H9 (cell line): Measurements from ENCODE around the gene OSBPL2. TPM values are rescaled to one million over a fixed set of nuclear protein-coding genes. Genes with fewer than 3 reads are reported as not detected.

ENCODE experiments used
- DNase-seq: peaks from one replicate; pipeline ENCODE4 v3.0.0-alpha.2; 2017
- H2AFZ ChIP-seq: one replicate; pipeline ENCODE4 v1.6.1; 2013; ENCODE audit warnings: mild to moderate bottlenecking, low read length, control low read depth, moderate library complexity
- H2AK5ac ChIP-seq: 2 replicates; pipeline ENCODE4 v1.6.1; 2013; ENCODE audit warnings: low read length, control low read depth, mixed read lengths; ENCODE audit not compliant: insufficient read length
- H2BK120ac ChIP-seq: one replicate; pipeline ENCODE4 v1.6.1; 2013; ENCODE audit warnings: low read depth, mild to moderate bottlenecking, low read length, control low read depth, inconsistent platforms; ENCODE audit not compliant: poor library complexity, severe bottlenecking
- H2BK12ac ChIP-seq: 2 replicates; pipeline ENCODE4 v1.6.1; 2013; ENCODE audit warnings: low read length, control low read depth, mixed read lengths, low read depth; ENCODE audit not compliant: insufficient read length
- H2BK15ac ChIP-seq: 2 replicates; pipeline ENCODE4 v1.6.1; 2013; ENCODE audit warnings: low read depth, low read length, control low read depth
- H2BK20ac ChIP-seq: one replicate; pipeline ENCODE4 v1.6.1; 2013; ENCODE audit warnings: low read depth, mild to moderate bottlenecking, low read length, control low read depth, inconsistent platforms; ENCODE audit not compliant: poor library complexity, severe bottlenecking
- H2BK5ac ChIP-seq: 2 replicates; pipeline ENCODE4 v1.6.1; 2013; ENCODE audit warnings: low read length, control low read depth, mixed read lengths; ENCODE audit not compliant: insufficient read length
- H3K14ac ChIP-seq: 2 replicates; pipeline ENCODE4 v1.6.1; 2013; ENCODE audit warnings: low read length, control low read depth; ENCODE audit not compliant: insufficient read depth
- H3K18ac ChIP-seq: 2 replicates; pipeline ENCODE4 v1.6.1; 2013; ENCODE audit warnings: low read depth, mild to moderate bottlenecking, mixed read lengths, low read length, control low read depth; ENCODE audit not compliant: insufficient read length
- H3K23ac ChIP-seq: 2 replicates; pipeline ENCODE4 v1.6.1; 2013; ENCODE audit warnings: low read length, control low read depth, mixed read lengths, low read depth; ENCODE audit not compliant: insufficient read length
- H3K23me2 ChIP-seq: 2 replicates; pipeline ENCODE4 v1.6.1; 2013; ENCODE audit warnings: low read depth, mild to moderate bottlenecking, mixed read lengths, low read length, control low read depth; ENCODE audit not compliant: insufficient read length, poor library complexity, severe bottlenecking
- H3K27ac ChIP-seq: 2 replicates; pipeline ENCODE4 v1.5.1; 2013; ENCODE audit warnings: low read length, control low read depth, mixed read lengths, low read depth; ENCODE audit not compliant: insufficient read length
- H3K27me3 ChIP-seq: 2 replicates; pipeline ENCODE4 v1.6.1; 2013; ENCODE audit warnings: low read length, control low read depth, inconsistent platforms; ENCODE audit not compliant: insufficient read depth
- H3K4ac ChIP-seq: 2 replicates; pipeline ENCODE4 v1.6.1; 2013; ENCODE audit warnings: low read depth, mild to moderate bottlenecking, control low read depth, inconsistent platforms, low read length, moderate library complexity
- H3K4me1 ChIP-seq: 2 replicates; pipeline ENCODE4 v1.6.1; 2013; ENCODE audit warnings: low read length, control low read depth, inconsistent platforms; ENCODE audit not compliant: insufficient read depth
- H3K4me2 ChIP-seq: 2 replicates; pipeline ENCODE4 v1.6.1; 2013; ENCODE audit warnings: low read length, control low read depth, mixed read lengths; ENCODE audit not compliant: insufficient read length, insufficient read depth
- H3K56ac ChIP-seq: 2 replicates; pipeline ENCODE4 v1.6.1; 2013; ENCODE audit warnings: low read depth, mild to moderate bottlenecking, mixed read lengths, low read length, control low read depth; ENCODE audit not compliant: insufficient read length
- H3K79me1 ChIP-seq: 2 replicates; pipeline ENCODE4 v1.6.1; 2013; ENCODE audit warnings: low read depth, mild to moderate bottlenecking, moderate library complexity, low read length, control low read depth, inconsistent platforms; ENCODE audit not compliant: insufficient read depth, poor library complexity, severe bottlenecking
- H3K79me2 ChIP-seq: 2 replicates; pipeline ENCODE4 v1.6.1; 2013; ENCODE audit warnings: low read length, control low read depth, inconsistent platforms; ENCODE audit not compliant: insufficient read depth
- H3K9ac ChIP-seq: 2 replicates; pipeline ENCODE4 v1.6.1; 2013; ENCODE audit warnings: low read length, control low read depth, mixed read lengths; ENCODE audit not compliant: insufficient read length; ENCODE audit errors: extremely low read depth
- H3K9me3 ChIP-seq: one replicate; pipeline ENCODE4 v1.6.1; 2013; ENCODE audit warnings: low read depth, low read length, inconsistent platforms; ENCODE audit not compliant: control insufficient read depth
- H3T11ph ChIP-seq: one replicate; pipeline ENCODE4 v1.6.1; 2013; ENCODE audit warnings: mild to moderate bottlenecking, low read length, control low read depth, inconsistent platforms
- H4K20me1 ChIP-seq: one replicate; pipeline ENCODE4 v1.6.1; 2013; ENCODE audit not compliant: control insufficient read depth, insufficient read length, insufficient read depth
- H4K5ac ChIP-seq: 2 replicates; pipeline ENCODE4 v1.6.1; 2013; ENCODE audit warnings: low read depth, mild to moderate bottlenecking, mixed read lengths, low read length, control low read depth; ENCODE audit not compliant: insufficient read length
- H4K8ac ChIP-seq: replicated peaks from 2 replicates; pipeline ENCODE4 v1.6.1; 2013; ENCODE audit warnings: low read length, control low read depth, mixed read lengths, low read depth; ENCODE audit not compliant: insufficient read length
- H4K91ac ChIP-seq: 2 replicates; pipeline ENCODE4 v1.6.1; 2013; ENCODE audit warnings: low read depth, mild to moderate bottlenecking, moderate library complexity, mixed read lengths, low read length, control low read depth; ENCODE audit not compliant: insufficient read length
- H3K27ac Mint-ChIP-seq, 3 experiments: 2 replicates in 2 of 3; 3 replicates in 1 of 3; pipeline ENCODE4 v1.8.0; 2020 to 2021; ENCODE audit warnings: mixed read lengths in 3 of 3, mild to moderate bottlenecking in 1 of 3, moderate library complexity in 1 of 3
- H3K27me3 Mint-ChIP-seq: 2 replicates; pipeline ENCODE4 v1.8.0; 2021; ENCODE audit warnings: low read depth, mild to moderate bottlenecking, moderate library complexity, mixed read lengths
- H3K36me3 Mint-ChIP-seq, 3 experiments: 2 replicates in 2 of 3; 3 replicates in 1 of 3; pipeline ENCODE4 v1.8.0; 2020 to 2021; ENCODE audit warnings: low read depth in 3 of 3, mixed read lengths in 3 of 3; ENCODE audit not compliant: insufficient read depth in 1 of 3
- H3K4me1 Mint-ChIP-seq, 2 experiments: 2 replicates each; pipeline ENCODE4 v1.8.0; 2020; ENCODE audit warnings: mixed read lengths in 2 of 2
- H3K4me3 Mint-ChIP-seq, 2 experiments: 2 replicates in 1 of 2; 3 replicates in 1 of 2; pipeline ENCODE4 v1.8.0; 2020 to 2021; ENCODE audit warnings: mild to moderate bottlenecking in 2 of 2, mixed read lengths in 2 of 2, moderate library complexity in 1 of 2
- H3K9me3 Mint-ChIP-seq, 2 experiments: 2 replicates in 1 of 2; 3 replicates in 1 of 2; pipeline ENCODE4 v1.8.0; 2020; ENCODE audit warnings: mild to moderate bottlenecking in 2 of 2, mixed read lengths in 2 of 2, moderate library complexity in 1 of 2
- CTCF ChIP-seq: fragments of 200-600 bp; sonication (generic); conservative IDR thresholded peaks from 3 replicates; pipeline ENCODE4 v1.8.0; 2021; ENCODE audit warnings: antibody characterized with exemption, mild to moderate bottlenecking
- WGBS: extraction: QIAGEN DNeasy Blood & Tissue Kit; methylation state at CpG from one replicate; pipeline ENCODE4 v1.1.7; 2013; ENCODE audit warnings: missing lambda C conversion rate, low lambda C conversion rate, mixed read lengths; ENCODE audit not compliant: insufficient read length; ENCODE audit errors: extremely low coverage; 5-methylcytosine and 5-hydroxymethylcytosine counted together
- total RNA-seq: library from RNA; stranded (reverse); gene quantifications from 2 replicates; pipeline ENCODE4 v1.2.1, GENCODE V29; 2021

OSBPL2 gene
- total RNA-seq, 1 experiment from 2014 or later = 47.3 TPM

GRCh38 chr20:62209850-62210495 lies 28.3 kb upstream of the OSBPL2 start:
- no CpG with 5 or more reads among the region's 17 CpGs for WGBS
- H3K9ac ChIP-seq = no peak overlapping the region

More at GRCh38 chr20:62209850-62210495, 28.3 kb upstream of the OSBPL2 start:
- no peak overlapping the region for H4K91ac ChIP-seq
- H3K4me2 ChIP-seq = no peak overlapping the region
- Mint-ChIP-seq H3K4me1 (peaks cover 4 to 19% of the 10 kb centered on the region in 2 experiments), H3K9me3 (no peaks in the 10 kb centered on the region), H3K27me3 (peaks cover 15% of the 10 kb centered on the region), H3K4me3 (no peak overlapping the region), H3K27ac (no peak overlapping the region), H3K36me3 (no peaks in the 10 kb centered on the region)
- H3K9me3 ChIP-seq = no peaks in the 10 kb centered on the region
- no peaks in the 10 kb centered on the region for H3K4me1 ChIP-seq
- no peak overlapping the region for H3K14ac ChIP-seq
- no peak overlapping the region for H3K23ac ChIP-seq
- no peak overlapping the region for H3T11ph ChIP-seq
- H3K56ac ChIP-seq = no peak overlapping the region
- H4K20me1 ChIP-seq = no peaks in the 10 kb centered on the region
- TF ChIP-seq CTCF = no peak
- H3K27ac ChIP-seq = no peak overlapping the region
- H3K23me2 ChIP-seq = no peaks in the 10 kb centered on the region
- no peaks in the 10 kb centered on the region for H3K79me1 ChIP-seq
- H2BK12ac ChIP-seq = no peak overlapping the region
- no peak for DNase-seq
- no peak overlapping the region for H2BK120ac ChIP-seq
- no peak overlapping the region for H2AFZ ChIP-seq
- H3K18ac ChIP-seq = no peak overlapping the region
- H3K27me3 ChIP-seq = no peaks in the 10 kb centered on the region
- H2AK5ac ChIP-seq = no peak overlapping the region
- no peaks in the 10 kb centered on the region for H3K79me2 ChIP-seq
- H2BK5ac ChIP-seq = no peak overlapping the region
- H4K5ac ChIP-seq = no peak overlapping the region
- H3K4ac ChIP-seq = no peak overlapping the region
- no peak overlapping the region for H4K8ac ChIP-seq
- no peak overlapping the region for H2BK15ac ChIP-seq
- H2BK20ac ChIP-seq = no peak overlapping the region
